Measurements from ENCODE around the gene PKP1. TPM values are rescaled to one million over a fixed set of nuclear protein-coding genes. Genes with fewer than 3 reads are reported as not detected.
A peak's percentile ranks its signal among the peaks of the same experiment; 100 is the strongest.

The PKP1 gene
- polyA plus RNA-seq, 3 donors: not detected

GRCh38 chr1:201344206-201345080, 61.1 kb downstream of the PKP1 start:
- DNase-seq: no peak
- Mint-ChIP-seq H3K36me3 (no peaks in the 10 kb centered on the region), H3K27me3 (ENCODE audit: low read depth in 3 of 3) (peaks cover 7 to 22% (median 11%) of the 10 kb centered on the region in 3 donors), H3K4me1 (no peaks in the 10 kb centered on the region), H3K27ac (peak overlapping the region in 1 of 7 donors; percentile 64), H3K4me3 (no peak overlapping the region), H3K9me3 (peaks cover 0 to 7% (median 3%) of the 10 kb centered on the region in 7 donors)
- Histone ChIP-seq H3K4me1 (ENCODE audit: control insufficient read depth in 1 of 2, insufficient read depth in 2 of 2, low read length in 2 of 2) (no peaks in the 10 kb centered on the region), H3K4me2 (replicated peaks; ENCODE audit: extremely low read depth, low read length, poor library complexity, severe bottlenecking) (no peak overlapping the region), H3K36me3 (replicated peaks in 1 of 2; ENCODE audit: control insufficient read depth in 1 of 2, insufficient read depth in 2 of 2, low read length in 2 of 2) (no peaks in the 10 kb centered on the region), H3K4me3 (replicated peaks in 1 of 3; ENCODE audit: low read depth in 2 of 3, low read length in 3 of 3) (no peak overlapping the region), H3K27me3 (ENCODE audit: control insufficient read depth in 2 of 2, insufficient read depth in 2 of 2, low read length in 2 of 2) (peaks cover 0 to 9% of the 10 kb centered on the region in 2 donors), H3K27ac (ENCODE audit: low read depth in 1 of 2, low read length in 2 of 2) (no peak overlapping the region), H3K79me2 (ENCODE audit: insufficient read depth, low read length) (no peaks in the 10 kb centered on the region), H3K9me3 (replicated peaks in 1 of 2; ENCODE audit: control insufficient read depth in 1 of 2, insufficient read depth in 1 of 2, low read length in 2 of 2) (no peaks in the 10 kb centered on the region), H4K20me1 (ENCODE audit: insufficient read depth, low read length) (no peaks in the 10 kb centered on the region), H3K9ac (ENCODE audit: insufficient read depth, low read length, poor library complexity, severe bottlenecking) (no peak overlapping the region), H2AFZ (ENCODE audit: insufficient read depth, low read depth, low read length, poor library complexity, severe bottlenecking) (no peak overlapping the region)
- 71% methylated on average over 5 of the region's 7 CpGs for WGBS (ENCODE audit: insufficient coverage)
- TF ChIP-seq CTCF (IDR thresholded peaks at IDR 0.05): no peak
- intact Hi-C loops (cut with micrococcal nuclease): no loop called here

GRCh38 chr1:201345081-201345355, 61.7 kb downstream of the PKP1 start:
- Histone ChIP-seq H3K4me1 (ENCODE audit: control insufficient read depth in 1 of 2, insufficient read depth in 2 of 2, low read length in 2 of 2) (no peaks in the 10 kb centered on the region), H3K27me3 (ENCODE audit: control insufficient read depth in 2 of 2, insufficient read depth in 2 of 2, low read length in 2 of 2) (peaks cover 0 to 9% of the 10 kb centered on the region in 2 donors), H3K79me2 (ENCODE audit: insufficient read depth, low read length) (no peaks in the 10 kb centered on the region), H4K20me1 (ENCODE audit: insufficient read depth, low read length) (no peaks in the 10 kb centered on the region), H3K9me3 (replicated peaks in 1 of 2; ENCODE audit: control insufficient read depth in 1 of 2, insufficient read depth in 1 of 2, low read length in 2 of 2) (no peaks in the 10 kb centered on the region), H2AFZ (ENCODE audit: insufficient read depth, low read depth, low read length, poor library complexity, severe bottlenecking) (no peak overlapping the region), H3K27ac (ENCODE audit: low read depth in 1 of 2, low read length in 2 of 2) (no peak overlapping the region), H3K4me3 (replicated peaks in 1 of 3; ENCODE audit: low read depth in 2 of 3, low read length in 3 of 3) (no peak overlapping the region), H3K4me2 (replicated peaks; ENCODE audit: extremely low read depth, low read length, poor library complexity, severe bottlenecking) (no peak overlapping the region), H3K36me3 (replicated peaks in 1 of 2; ENCODE audit: control insufficient read depth in 1 of 2, insufficient read depth in 2 of 2, low read length in 2 of 2) (no peaks in the 10 kb centered on the region), H3K9ac (ENCODE audit: insufficient read depth, low read length, poor library complexity, severe bottlenecking) (no peak overlapping the region)
- Mint-ChIP-seq H3K27me3 (ENCODE audit: low read depth in 3 of 3) (peaks cover 7 to 22% (median 9%) of the 10 kb centered on the region in 3 donors), H3K9me3 (peaks cover 0 to 7% (median 3%) of the 10 kb centered on the region in 7 donors), H3K4me3 (no peak overlapping the region), H3K4me1 (no peaks in the 10 kb centered on the region), H3K27ac (peak overlapping the region in 1 of 7 donors; percentile 64), H3K36me3 (no peaks in the 10 kb centered on the region)
- WGBS (ENCODE audit: insufficient coverage): 98% methylated on average over 4 of the region's 5 CpGs
- intact Hi-C loops (cut with micrococcal nuclease): no loop called here
- no peak for TF ChIP-seq CTCF (IDR thresholded peaks at IDR 0.05)
- no peak for DNase-seq

Measured in CD14-positive monocyte (primary cell).